ENCODE results near the gene FRMD3. TPM values are rescaled to one million over a fixed set of nuclear protein-coding genes. Genes with fewer than 3 reads are reported as not detected.
"Not testable (repeated sequence)": the region's sequence is repeated elsewhere in the genome, so short reads cannot be mapped to it uniquely, and the experiment has no call there.

Gene FRMD3
- total and polyA plus RNA-seq, 3 experiments from 2014 or later, result 0.35 to 0.68 (median 0.62) TPM

GRCh38 chr9:83520292-83520691 is 17.9 kb downstream of the FRMD3 start:
- Mint-ChIP-seq H3K4me1 (no peaks in the 10 kb centered on the region), H3K36me3 (peaks cover 0 to 12% (median 0%) of the 10 kb centered on the region in 3 donors), H3K27me3 (peaks cover 0 to 10% of the 10 kb centered on the region in 2 donors), H3K27ac (no peak overlapping the region), H3K4me3 (no peak overlapping the region), H3K9me3 (peaks cover 0 to 9% (median 5%) of the 10 kb centered on the region in 5 donors)
- Histone ChIP-seq H3K27me3 (ENCODE audit: insufficient read depth, low read length, poor library complexity, severe bottlenecking) (no peaks in the 10 kb centered on the region), H3K36me3 (ENCODE audit: insufficient read depth, low read length) (no peaks in the 10 kb centered on the region), H3K27ac (ENCODE audit: low read depth, low read length) (no peak overlapping the region), H3K9me3 (ENCODE audit: low read length) (no peaks in the 10 kb centered on the region), H3K4me1 (ENCODE audit: insufficient read depth, low read length) (no peaks in the 10 kb centered on the region), H3K4me3 (ENCODE audit: low read length) (no peak overlapping the region)
- DNase-seq, result no peak
- POLR2A ChIA-PET, result no interaction called here
- CTCF ChIA-PET, result no interaction called here

DNA sequence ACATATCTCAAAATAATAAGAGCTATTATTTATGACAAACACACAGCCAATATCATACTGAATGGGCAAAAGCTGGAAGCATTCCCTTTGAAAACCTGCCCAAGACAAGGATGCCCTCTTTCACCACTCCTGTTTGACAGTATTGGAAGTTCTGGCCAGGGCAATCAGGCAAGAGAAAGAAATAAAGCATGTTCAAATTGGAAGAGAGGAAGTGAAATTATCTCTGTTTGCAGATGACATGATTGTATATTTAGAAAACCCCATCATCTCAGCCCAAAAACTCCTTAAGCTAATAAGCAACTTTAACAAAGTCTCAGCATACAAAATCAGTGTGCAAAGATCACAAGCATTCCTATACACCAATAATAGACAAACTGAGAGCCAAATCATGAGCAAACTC is 20.2 kb downstream of the FRMD3 start:
- H3K4me1 Mint-ChIP-seq; H3K27ac Mint-ChIP-seq; H3K27me3 ChIP-seq (ENCODE audit: insufficient read depth, low read length, poor library complexity, severe bottlenecking); H3K36me3 ChIP-seq (ENCODE audit: insufficient read depth, low read length); H3K9me3 ChIP-seq (ENCODE audit: low read length); H3K27ac ChIP-seq (ENCODE audit: low read depth, low read length); H3K4me1 ChIP-seq (ENCODE audit: insufficient read depth, low read length); POLR2A ChIA-PET; H3K4me3 ChIP-seq (ENCODE audit: low read length); DNase-seq; H3K9me3 Mint-ChIP-seq; CTCF ChIA-PET; H3K4me3 Mint-ChIP-seq: not testable (repeated sequence)
- H3K27me3 Mint-ChIP-seq, result peaks cover 0 to 18% of the 10 kb centered on the region in 2 donors
- H3K36me3 Mint-ChIP-seq, result peaks cover 0 to 12% (median 0%) of the 10 kb centered on the region in 3 donors

GRCh38 chr9:83514767-83515166 is 23.4 kb downstream of the FRMD3 start:
- no peak for DNase-seq
- no peaks in the 10 kb centered on the region for H3K4me1 ChIP-seq (ENCODE audit: insufficient read depth, low read length)
- CTCF ChIA-PET, result no interaction called here
- H3K27ac ChIP-seq (ENCODE audit: low read depth, low read length), result no peak overlapping the region
- H3K4me3 ChIP-seq (ENCODE audit: low read length), result no peak overlapping the region
- H3K27me3 ChIP-seq (ENCODE audit: insufficient read depth, low read length, poor library complexity, severe bottlenecking), result no peaks in the 10 kb centered on the region
- Mint-ChIP-seq H3K4me3 (no peak overlapping the region), H3K36me3 (peaks cover 0 to 7% (median 0%) of the 10 kb centered on the region in 3 donors), H3K4me1 (no peaks in the 10 kb centered on the region), H3K27ac (no peak overlapping the region), H3K27me3 (peaks cover 0 to 18% of the 10 kb centered on the region in 2 donors), H3K9me3 (peaks cover 0 to 9% (median 5%) of the 10 kb centered on the region in 5 donors)
- POLR2A ChIA-PET, result no interaction called here
- no peaks in the 10 kb centered on the region for H3K9me3 ChIP-seq (ENCODE audit: low read length)
- H3K36me3 ChIP-seq (ENCODE audit: insufficient read depth, low read length), result no peaks in the 10 kb centered on the region

- H3K27me3 Mint-ChIP-seq, result peaks cover 0 to 16% of the 10 kb centered on the region in 2 donors
- H3K4me1 Mint-ChIP-seq, result peaks cover 8 to 11% (median 10%) of the 10 kb centered on the region in 3 donors
- no peak overlapping the region for H3K27ac Mint-ChIP-seq
- CTCF ChIA-PET, result no interaction called here
- H3K36me3 ChIP-seq (ENCODE audit: insufficient read depth, low read length), result no peaks in the 10 kb centered on the region
- no peak overlapping the region for H3K4me3 Mint-ChIP-seq
- no peak overlapping the region for H3K27ac ChIP-seq (ENCODE audit: low read depth, low read length)
- H3K9me3 Mint-ChIP-seq, result peaks cover 0 to 2% (median 0%) of the 10 kb centered on the region in 5 donors
- POLR2A ChIA-PET, result no interaction called here
- no peaks in the 10 kb centered on the region for H3K9me3 ChIP-seq (ENCODE audit: low read length)
- H3K4me3 ChIP-seq (ENCODE audit: low read length), result no peak overlapping the region
- no peaks in the 10 kb centered on the region for H3K27me3 ChIP-seq (ENCODE audit: insufficient read depth, low read length, poor library complexity, severe bottlenecking)
- H3K36me3 Mint-ChIP-seq, result peaks cover 0 to 3% (median 2%) of the 10 kb centered on the region in 3 donors
- DNase-seq, result no peak
- H3K4me1 ChIP-seq (ENCODE audit: insufficient read depth, low read length), result no peaks in the 10 kb centered on the region
Observed at GRCh38 chr9:83512621-83513020, 25.6 kb downstream of the FRMD3 start.

GRCh38 chr9:83511051-83511450 is 27.1 kb downstream of the FRMD3 start:
- H3K27me3 Mint-ChIP-seq, result peaks cover 0 to 13% of the 10 kb centered on the region in 2 donors
- no peak for DNase-seq
- ChIA-PET POLR2A (no interaction called here), CTCF (no interaction called here)
- H3K36me3 Mint-ChIP-seq, result peaks cover 0 to 3% (median 2%) of the 10 kb centered on the region in 3 donors
- no peak overlapping the region for H3K4me3 ChIP-seq (ENCODE audit: low read length)
- no peak overlapping the region for H3K4me3 Mint-ChIP-seq
- peaks cover 8 to 11% (median 10%) of the 10 kb centered on the region in 3 donors for H3K4me1 Mint-ChIP-seq
- no peaks in the 10 kb centered on the region for H3K27me3 ChIP-seq (ENCODE audit: insufficient read depth, low read length, poor library complexity, severe bottlenecking)
- H3K27ac Mint-ChIP-seq, result no peak overlapping the region
- no peaks in the 10 kb centered on the region for H3K9me3 Mint-ChIP-seq
- no peaks in the 10 kb centered on the region for H3K4me1 ChIP-seq (ENCODE audit: insufficient read depth, low read length)
- H3K27ac ChIP-seq (ENCODE audit: low read depth, low read length), result no peak overlapping the region
- no peaks in the 10 kb centered on the region for H3K9me3 ChIP-seq (ENCODE audit: low read length)
- no peaks in the 10 kb centered on the region for H3K36me3 ChIP-seq (ENCODE audit: insufficient read depth, low read length)

DNA sequence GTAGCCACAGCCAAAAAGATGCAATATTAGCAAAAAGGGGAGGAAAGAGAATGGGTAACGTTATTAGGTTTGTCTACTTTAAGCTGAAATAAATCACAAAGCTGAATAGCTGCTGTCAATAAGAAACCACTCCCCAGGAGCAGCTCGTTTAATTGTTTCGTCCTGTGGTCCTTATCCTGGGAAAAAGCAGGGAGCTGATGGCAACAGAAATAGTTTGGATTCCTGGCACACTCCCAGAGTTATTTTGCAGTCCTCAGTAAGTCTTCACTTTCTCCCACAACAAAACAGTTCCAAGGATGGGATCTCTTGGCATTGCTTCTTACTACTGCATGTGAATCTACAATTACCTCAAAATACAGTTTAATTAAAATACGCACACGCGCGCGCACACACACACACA is 28.8 kb downstream of the FRMD3 start:
- Mint-ChIP-seq H3K9me3 (no peaks in the 10 kb centered on the region), H3K27ac (no peak overlapping the region), H3K27me3 (no peaks in the 10 kb centered on the region), H3K4me3 (no peak overlapping the region), H3K4me1 (peaks cover 8 to 11% (median 10%) of the 10 kb centered on the region in 3 donors), H3K36me3 (peaks cover 0 to 2% (median 0%) of the 10 kb centered on the region in 3 donors)
- no peaks in the 10 kb centered on the region for H3K4me1 ChIP-seq (ENCODE audit: insufficient read depth, low read length)
- H3K36me3 ChIP-seq (ENCODE audit: insufficient read depth, low read length), result no peaks in the 10 kb centered on the region
- ChIA-PET CTCF (no interaction called here), POLR2A (no interaction called here)
- no peaks in the 10 kb centered on the region for H3K27me3 ChIP-seq (ENCODE audit: insufficient read depth, low read length, poor library complexity, severe bottlenecking)
- no peak overlapping the region for H3K27ac ChIP-seq (ENCODE audit: low read depth, low read length)
- H3K4me3 ChIP-seq (ENCODE audit: low read length), result no peak overlapping the region
- H3K9me3 ChIP-seq (ENCODE audit: low read length), result no peaks in the 10 kb centered on the region
- DNase-seq, result no peak

GRCh38 chr9:83508067-83508466 is 30.1 kb downstream of the FRMD3 start:
- ChIA-PET POLR2A (no interaction called here), CTCF (no interaction called here)
- Mint-ChIP-seq H3K9me3 (no peaks in the 10 kb centered on the region), H3K36me3 (peaks cover 0 to 2% (median 0%) of the 10 kb centered on the region in 3 donors), H3K27me3 (no peaks in the 10 kb centered on the region), H3K4me1 (peaks cover 8 to 11% (median 10%) of the 10 kb centered on the region in 3 donors), H3K27ac (peak overlapping the region in 3 of 8 donors; percentile 2 to 70 (median 34)), H3K4me3 (no peak overlapping the region)
- DNase-seq, result peak in 2 of 5 donors; percentile 14 to 47
- H3K9me3 ChIP-seq (ENCODE audit: low read length), result no peaks in the 10 kb centered on the region
- no peaks in the 10 kb centered on the region for H3K27me3 ChIP-seq (ENCODE audit: insufficient read depth, low read length, poor library complexity, severe bottlenecking)
- H3K4me1 ChIP-seq (ENCODE audit: insufficient read depth, low read length), result no peaks in the 10 kb centered on the region
- no peak overlapping the region for H3K4me3 ChIP-seq (ENCODE audit: low read length)
- no peak overlapping the region for H3K27ac ChIP-seq (ENCODE audit: low read depth, low read length)
- H3K36me3 ChIP-seq (ENCODE audit: insufficient read depth, low read length), result no peaks in the 10 kb centered on the region

- Histone ChIP-seq H3K27me3 (ENCODE audit: insufficient read depth, low read length, poor library complexity, severe bottlenecking) (no peaks in the 10 kb centered on the region), H3K9me3 (ENCODE audit: low read length) (no peaks in the 10 kb centered on the region), H3K27ac (ENCODE audit: low read depth, low read length) (no peak overlapping the region), H3K36me3 (ENCODE audit: insufficient read depth, low read length) (no peaks in the 10 kb centered on the region), H3K4me1 (ENCODE audit: insufficient read depth, low read length) (no peaks in the 10 kb centered on the region), H3K4me3 (ENCODE audit: low read length) (no peak overlapping the region)
- no peak for DNase-seq
- ChIA-PET POLR2A (no interaction called here), CTCF (no interaction called here)
- peaks cover 0 to 2% (median 0%) of the 10 kb centered on the region in 3 donors for H3K36me3 Mint-ChIP-seq
- peaks cover 0 to 2% of the 10 kb centered on the region in 2 donors for H3K27me3 Mint-ChIP-seq
- no peak overlapping the region for H3K4me3 Mint-ChIP-seq
- H3K27ac Mint-ChIP-seq, result no peak overlapping the region
- H3K9me3 Mint-ChIP-seq, result no peaks in the 10 kb centered on the region
- peaks cover 8 to 11% (median 10%) of the 10 kb centered on the region in 3 donors for H3K4me1 Mint-ChIP-seq
Observed at GRCh38 chr9:83505282-83505681, 32.9 kb downstream of the FRMD3 start.

- H3K27ac Mint-ChIP-seq, result no peak overlapping the region
- H3K9me3 ChIP-seq (ENCODE audit: low read length), result no peaks in the 10 kb centered on the region
- no peaks in the 10 kb centered on the region for H3K4me1 ChIP-seq (ENCODE audit: insufficient read depth, low read length)
- no peaks in the 10 kb centered on the region for H3K36me3 ChIP-seq (ENCODE audit: insufficient read depth, low read length)
- H3K9me3 Mint-ChIP-seq, result no peaks in the 10 kb centered on the region
- no peak for DNase-seq
- H3K36me3 Mint-ChIP-seq, result peaks cover 0 to 2% (median 0%) of the 10 kb centered on the region in 3 donors
- no peak overlapping the region for H3K4me3 ChIP-seq (ENCODE audit: low read length)
- H3K4me3 Mint-ChIP-seq, result no peak overlapping the region
- H3K27me3 ChIP-seq (ENCODE audit: insufficient read depth, low read length, poor library complexity, severe bottlenecking), result no peaks in the 10 kb centered on the region
- H3K27me3 Mint-ChIP-seq, result peaks cover 0 to 2% of the 10 kb centered on the region in 2 donors
- ChIA-PET CTCF (no interaction called here), POLR2A (no interaction called here)
- no peak overlapping the region for H3K27ac ChIP-seq (ENCODE audit: low read depth, low read length)
- peaks cover 8 to 11% (median 10%) of the 10 kb centered on the region in 3 donors for H3K4me1 Mint-ChIP-seq
Observed at GRCh38 chr9:83503866-83504265, 34.3 kb downstream of the FRMD3 start.

Data from CD8-positive, alpha-beta memory T cell (primary cell).